Panc1 (cell line): ENCODE results near the gene KLHL3. TPM values are rescaled to one million over a fixed set of nuclear protein-coding genes. Genes with fewer than 3 reads are reported as not detected.

ENCODE experiments used
- ATAC-seq: fragments of 200-7000 bp; cut with Tn5 transposase; 2 replicates; pipeline ENCODE4 v1.9.1; 2020; ENCODE audit warnings: mild to moderate bottlenecking, moderate library complexity
- BruUV-seq: library from RNA; stranded (reverse); fragments of 400-500 nt; replicated peaks from 2 replicates; lab custom pipeline; 2021; lab: Mats Ljungman, UMichigan
- CTCF ChIA-PET: fragments of 300-600 bp; sonication (Branson Sonifier 250); formaldehyde crosslinking; loops from one replicate; lab custom pipeline; 2022; ENCODE audit warnings: antibody characterized with exemption; lab: Charles Lee
- POLR2A ChIA-PET: fragments of 300-600 bp; sonication (Branson Sonifier 250); formaldehyde crosslinking; loops from one replicate; lab custom pipeline; 2022; ENCODE audit warnings: antibody characterized with exemption; lab: Charles Lee
- DNase-seq: peaks from one replicate; pipeline ENCODE4 v3.0.0-alpha.2; 2010; ENCODE audit warnings: low read depth, low spot score
- H3K27ac ChIP-seq: 2 replicates; pipeline ENCODE4 v1.5.1; 2011; ENCODE audit warnings: mild to moderate bottlenecking, low read length, inconsistent platforms
- H3K27me3 ChIP-seq: fragments of 200-500 bp; sonication (Bioruptor generic); 2 replicates; pipeline ENCODE4 v1.6.0; 2014; ENCODE audit warnings: low read length, inconsistent platforms; ENCODE audit not compliant: control insufficient read depth, insufficient read depth
- H3K36me3 ChIP-seq: fragments of 200-500 bp; sonication (Bioruptor generic); 2 replicates; pipeline ENCODE4 v1.5.1; 2014; ENCODE audit warnings: inconsistent platforms, mild to moderate bottlenecking, low read length, moderate library complexity; ENCODE audit not compliant: control insufficient read depth, insufficient read depth
- H3K4me1 ChIP-seq: 2 replicates; pipeline ENCODE4 v1.5.1; 2011; ENCODE audit warnings: inconsistent platforms, mild to moderate bottlenecking, low read length, moderate library complexity; ENCODE audit not compliant: control insufficient read depth, insufficient read depth
- H3K4me3 ChIP-seq, 2 experiments: 2 replicates each; pipeline ENCODE4 v1.5.1; 2011 to 2012; ENCODE audit warnings: low read depth in 2 of 2, low read length in 2 of 2, mild to moderate bottlenecking in 2 of 2, inconsistent platforms in 1 of 2, moderate library complexity in 1 of 2
- H3K9me3 ChIP-seq: fragments of 200-500 bp; sonication (Bioruptor generic); 2 replicates; pipeline ENCODE4 v1.5.1; 2014; ENCODE audit warnings: low read depth, mild to moderate bottlenecking, inconsistent platforms, low read length, moderate library complexity; ENCODE audit not compliant: control insufficient read depth, insufficient read depth
- POLR2AphosphoS5 ChIP-seq: IDR thresholded peaks from 2 replicates; pipeline ENCODE4 v1.6.1; 2012; ENCODE audit warnings: mild to moderate bottlenecking, low read depth, low read length, moderate library complexity
- SIN3A ChIP-seq: IDR thresholded peaks from 2 replicates; pipeline ENCODE4 v1.6.1; 2012; ENCODE audit warnings: low read depth, mild to moderate bottlenecking, low read length, moderate library complexity, borderline replicate concordance; ENCODE audit not compliant: insufficient read depth
- TCF7L2 ChIP-seq: IDR thresholded peaks from 2 replicates; pipeline ENCODE4 v1.6.1; 2011; ENCODE audit warnings: mild to moderate bottlenecking, low read depth, low read length, inconsistent platforms
- in situ Hi-C: cut with HindIII; loops from 2 replicates; pipeline ENCODE4 v1.10.0; 2016; ENCODE audit warnings: low sequenced_read_pairs, low pct_unique_long_range_greater_than_20kb
- intact Hi-C: fragments of 100-400 bp; cut with micrococcal nuclease; formaldehyde crosslinking; loops from one replicate; pipeline ENCODE4 v1.10.0; 2022; ENCODE audit not compliant: unreplicated experiment
- total RNA-seq: library from RNA; stranded (reverse); gene quantifications from one replicate; pipeline ENCODE4 v1.2.1, GENCODE V29; 2021; ENCODE audit not compliant: unreplicated experiment
- TF ChIP-seq, protein P1 (sequence below), 2 experiments: IDR thresholded peaks; 2 replicates each; pipeline ENCODE4 v1.6.1; 2011 to 2012; ENCODE audit warnings: low read depth in 2 of 2, control low read depth in 1 of 2, low read length in 1 of 2, mild to moderate bottlenecking in 1 of 2, moderate library complexity in 1 of 2; ENCODE audit not compliant: insufficient read depth in 1 of 2
- TF ChIP-seq, protein P2 (sequence below): fragments of 450-650 bp; IDR thresholded peaks from 2 replicates; pipeline ENCODE4 v1.5.1; 2017; ENCODE audit warnings: mild to moderate bottlenecking

Gene KLHL3
- total RNA-seq, 1 experiment from 2014 or later, result 1.9 TPM

DNA sequence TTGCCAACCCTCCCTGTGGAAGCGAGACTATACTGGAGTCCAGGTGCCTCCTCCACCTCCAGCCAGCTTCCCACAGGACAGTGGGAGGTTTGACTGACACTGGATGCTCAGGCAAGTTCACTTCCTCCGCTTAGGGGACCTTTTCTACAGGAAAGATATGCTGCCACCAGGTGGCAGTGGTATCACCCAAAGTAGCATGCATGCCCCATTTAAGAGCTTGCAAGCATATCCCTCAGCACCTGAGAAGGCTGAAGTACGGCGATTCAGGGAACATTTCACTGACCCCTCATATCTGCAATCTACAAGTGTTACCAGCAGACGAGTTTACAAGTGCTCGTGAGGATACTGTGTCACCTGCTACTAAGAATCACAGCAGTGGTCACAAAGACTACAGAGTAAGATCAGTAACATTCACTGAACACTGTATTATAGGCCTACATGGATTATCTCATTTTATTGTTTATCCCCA, 75.5 kb downstream of the KLHL3 start:
- Histone ChIP-seq H3K27ac (no peak overlapping the region), H3K27me3 (no peaks in the 10 kb centered on the region), H3K36me3 (no peaks in the 10 kb centered on the region), H3K4me1 (no peaks in the 10 kb centered on the region), H3K4me3 (no peak overlapping the region), H3K9me3 (no peaks in the 10 kb centered on the region)
- in situ Hi-C loops, result no loop called here
- BruUV-seq, result no TSS peak
- TF ChIP-seq, protein P1, sequence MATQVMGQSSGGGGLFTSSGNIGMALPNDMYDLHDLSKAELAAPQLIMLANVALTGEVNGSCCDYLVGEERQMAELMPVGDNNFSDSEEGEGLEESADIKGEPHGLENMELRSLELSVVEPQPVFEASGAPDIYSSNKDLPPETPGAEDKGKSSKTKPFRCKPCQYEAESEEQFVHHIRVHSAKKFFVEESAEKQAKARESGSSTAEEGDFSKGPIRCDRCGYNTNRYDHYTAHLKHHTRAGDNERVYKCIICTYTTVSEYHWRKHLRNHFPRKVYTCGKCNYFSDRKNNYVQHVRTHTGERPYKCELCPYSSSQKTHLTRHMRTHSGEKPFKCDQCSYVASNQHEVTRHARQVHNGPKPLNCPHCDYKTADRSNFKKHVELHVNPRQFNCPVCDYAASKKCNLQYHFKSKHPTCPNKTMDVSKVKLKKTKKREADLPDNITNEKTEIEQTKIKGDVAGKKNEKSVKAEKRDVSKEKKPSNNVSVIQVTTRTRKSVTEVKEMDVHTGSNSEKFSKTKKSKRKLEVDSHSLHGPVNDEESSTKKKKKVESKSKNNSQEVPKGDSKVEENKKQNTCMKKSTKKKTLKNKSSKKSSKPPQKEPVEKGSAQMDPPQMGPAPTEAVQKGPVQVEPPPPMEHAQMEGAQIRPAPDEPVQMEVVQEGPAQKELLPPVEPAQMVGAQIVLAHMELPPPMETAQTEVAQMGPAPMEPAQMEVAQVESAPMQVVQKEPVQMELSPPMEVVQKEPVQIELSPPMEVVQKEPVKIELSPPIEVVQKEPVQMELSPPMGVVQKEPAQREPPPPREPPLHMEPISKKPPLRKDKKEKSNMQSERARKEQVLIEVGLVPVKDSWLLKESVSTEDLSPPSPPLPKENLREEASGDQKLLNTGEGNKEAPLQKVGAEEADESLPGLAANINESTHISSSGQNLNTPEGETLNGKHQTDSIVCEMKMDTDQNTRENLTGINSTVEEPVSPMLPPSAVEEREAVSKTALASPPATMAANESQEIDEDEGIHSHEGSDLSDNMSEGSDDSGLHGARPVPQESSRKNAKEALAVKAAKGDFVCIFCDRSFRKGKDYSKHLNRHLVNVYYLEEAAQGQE (IDR thresholded peaks at IDR 0.05; ENCODE audit: insufficient read depth in 1 of 2, low read depth in 2 of 2, low read length in 1 of 2), result no peak
- no peak for TF ChIP-seq POLR2AphosphoS5
- TF ChIP-seq, protein P2, sequence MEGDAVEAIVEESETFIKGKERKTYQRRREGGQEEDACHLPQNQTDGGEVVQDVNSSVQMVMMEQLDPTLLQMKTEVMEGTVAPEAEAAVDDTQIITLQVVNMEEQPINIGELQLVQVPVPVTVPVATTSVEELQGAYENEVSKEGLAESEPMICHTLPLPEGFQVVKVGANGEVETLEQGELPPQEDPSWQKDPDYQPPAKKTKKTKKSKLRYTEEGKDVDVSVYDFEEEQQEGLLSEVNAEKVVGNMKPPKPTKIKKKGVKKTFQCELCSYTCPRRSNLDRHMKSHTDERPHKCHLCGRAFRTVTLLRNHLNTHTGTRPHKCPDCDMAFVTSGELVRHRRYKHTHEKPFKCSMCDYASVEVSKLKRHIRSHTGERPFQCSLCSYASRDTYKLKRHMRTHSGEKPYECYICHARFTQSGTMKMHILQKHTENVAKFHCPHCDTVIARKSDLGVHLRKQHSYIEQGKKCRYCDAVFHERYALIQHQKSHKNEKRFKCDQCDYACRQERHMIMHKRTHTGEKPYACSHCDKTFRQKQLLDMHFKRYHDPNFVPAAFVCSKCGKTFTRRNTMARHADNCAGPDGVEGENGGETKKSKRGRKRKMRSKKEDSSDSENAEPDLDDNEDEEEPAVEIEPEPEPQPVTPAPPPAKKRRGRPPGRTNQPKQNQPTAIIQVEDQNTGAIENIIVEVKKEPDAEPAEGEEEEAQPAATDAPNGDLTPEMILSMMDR, result peak; percentile 86
- no peak for TF ChIP-seq SIN3A
- TF ChIP-seq TCF7L2, result no peak; the same call in 1 of the 2 replicates
- ATAC-seq (peak; percentile 99), DNase-seq (peak; percentile 66)
- intact Hi-C loops, result loop anchor here (1.0 to 2.0 kb wide), 2 partner anchors 74 to 83 kb away; no protein-coding TSS in a partner anchor
- ChIA-PET CTCF (interaction anchor here (0.6 to 2.5 kb wide), 8 partner anchors 31 to 402 kb away, joined by 3 to 29 read pairs (median 4); partner anchors contain the start of gene KLHL3), POLR2A (no interaction called here)

DNA sequence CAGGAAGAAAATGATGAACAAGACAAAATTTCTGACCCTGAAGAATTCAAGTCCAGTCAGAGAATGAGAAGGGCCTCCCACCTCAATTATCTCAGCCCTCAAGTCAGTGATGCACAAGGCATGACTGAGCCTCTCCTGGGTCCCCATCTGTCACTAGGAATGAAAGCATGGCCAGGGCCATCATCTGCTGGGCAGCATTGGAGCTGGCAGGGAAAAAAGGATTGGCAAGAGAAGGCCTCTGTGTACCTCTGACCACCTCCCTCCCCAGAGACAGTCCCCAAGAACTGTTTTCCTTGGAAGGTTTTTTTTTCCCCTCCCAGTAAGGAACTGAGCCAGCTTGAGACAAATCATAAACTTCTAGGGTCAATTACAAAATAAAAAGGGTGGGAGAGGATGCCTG, 76.7 kb downstream of the KLHL3 start:
- Histone ChIP-seq H3K27me3 (no peaks in the 10 kb centered on the region), H3K4me3 (no peak overlapping the region), H3K27ac (no peak overlapping the region), H3K36me3 (no peaks in the 10 kb centered on the region), H3K4me1 (no peaks in the 10 kb centered on the region), H3K9me3 (no peaks in the 10 kb centered on the region)
- CTCF ChIA-PET, result interaction anchor here (2.5 kb wide), 1 partner anchor 82 kb away, joined by 29 read pairs; no protein-coding TSS in a partner anchor
- intact Hi-C loops (no loop called here), in situ Hi-C loops (no loop called here)
- no peak for TF ChIP-seq TCF7L2
- TF ChIP-seq SIN3A, result no peak
- TF ChIP-seq, protein P2, result no peak
- TF ChIP-seq, protein P1 (IDR thresholded peaks at IDR 0.05; ENCODE audit: insufficient read depth in 1 of 2, low read depth in 2 of 2, low read length in 1 of 2), result no peak
- TF ChIP-seq POLR2AphosphoS5, result no peak
- no TSS peak for BruUV-seq
- POLR2A ChIA-PET, result interaction anchor here (0.7 kb wide), 1 partner anchor 90 kb away, joined by 4 read pairs; no protein-coding TSS in a partner anchor
- ATAC-seq (no peak), DNase-seq (no peak)
